GM23338 (cell line): ENCODE results near the gene IBTK.

ENCODE experiments used
- CREB1 ChIP-seq: fragments of 250-450 bp; sonication (Bioruptor Pico); IDR thresholded peaks from 2 replicates; pipeline ENCODE4 v1.5.0; 2020; ENCODE audit warnings: low read depth, mild to moderate bottlenecking, moderate library complexity
- CTCF ChIP-seq, 2 experiments: fragments of 200-600 bp in 1 of 2; sonication (generic) in 1 of 2; conservative IDR thresholded peaks; 2 replicates each; pipeline versions ENCODE4 v1.5.1 to v1.6.1; 2016 to 2017; ENCODE audit warnings: antibody characterized with exemption in 2 of 2, low read depth in 2 of 2, mild to moderate bottlenecking in 2 of 2, moderate library complexity in 1 of 2
- EZH2 ChIP-seq: fragments of 200-600 bp; sonication (generic); IDR thresholded peaks from one replicate; pipeline ENCODE4 v1.8.0; 2017; ENCODE audit warnings: antibody characterized with exemption, mild to moderate bottlenecking, low read depth; ENCODE audit not compliant: unreplicated experiment
- EZH2phosphoT487 ChIP-seq: fragments of 200-600 bp; sonication (generic); IDR thresholded peaks from one replicate; pipeline ENCODE4 v1.8.1; 2018; ENCODE audit warnings: antibody characterized with exemption; ENCODE audit not compliant: unreplicated experiment
- JUNB ChIP-seq: IDR thresholded peaks from one replicate; pipeline ENCODE4 v1.6.1; 2016; ENCODE audit warnings: antibody characterized with exemption; ENCODE audit not compliant: unreplicated experiment
- NANOG ChIP-seq: IDR thresholded peaks from 2 replicates; pipeline ENCODE4 v1.6.1; 2016; ENCODE audit warnings: antibody characterized with exemption, borderline replicate concordance
- POLR2AphosphoS5 ChIP-seq: IDR thresholded peaks from 2 replicates; pipeline ENCODE4 v1.6.1; 2016; ENCODE audit warnings: antibody characterized with exemption, low read depth
- REST ChIP-seq: IDR thresholded peaks from one replicate; pipeline ENCODE4 v1.6.1; 2018; ENCODE audit warnings: antibody characterized with exemption; ENCODE audit not compliant: unreplicated experiment
- ZNF331 ChIP-seq: fragments of 250-450 bp; sonication (Bioruptor Pico); IDR thresholded peaks from 2 replicates; pipeline ENCODE4 v1.5.0; 2020; ENCODE audit warnings: low read depth, mild to moderate bottlenecking, moderate library complexity
- TF ChIP-seq, protein P1 (sequence below): IDR thresholded peaks from 2 replicates; pipeline ENCODE4 v1.6.1; 2016; ENCODE audit warnings: antibody characterized with exemption

DNA sequence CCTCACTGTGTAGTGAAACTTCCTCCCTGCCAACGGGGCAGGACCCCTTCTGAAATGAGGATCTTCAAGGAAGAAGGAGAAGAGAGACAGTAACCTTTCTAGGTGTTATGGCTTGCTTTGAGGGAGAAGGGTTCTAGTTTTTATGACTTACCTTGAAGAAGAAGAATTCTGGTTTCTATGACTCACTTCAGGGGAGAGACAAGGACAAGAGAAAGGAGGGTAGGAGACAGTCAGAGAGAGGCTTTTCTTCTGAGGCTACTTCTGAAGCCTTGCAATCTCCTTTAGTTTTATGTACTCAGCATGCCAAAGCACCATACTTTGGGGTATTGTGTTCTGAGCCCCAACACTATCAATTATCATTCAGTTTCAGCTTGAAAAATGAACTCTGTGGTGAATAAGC is 25.8 kb upstream of the IBTK start:
- TF ChIP-seq CTCF (conservative IDR thresholded peaks at IDR 0.05; ENCODE audit: low read depth in 2 of 2) (no peak), POLR2AphosphoS5 (no peak), EZH2 (no peak), REST (no peak), JUNB (no peak), EZH2phosphoT487 (no peak), CREB1 (CRISPR knock-in tag) (no peak), ZNF331 (CRISPR knock-in tag) (no peak), NANOG (no peak)
- TF ChIP-seq, protein P1, sequence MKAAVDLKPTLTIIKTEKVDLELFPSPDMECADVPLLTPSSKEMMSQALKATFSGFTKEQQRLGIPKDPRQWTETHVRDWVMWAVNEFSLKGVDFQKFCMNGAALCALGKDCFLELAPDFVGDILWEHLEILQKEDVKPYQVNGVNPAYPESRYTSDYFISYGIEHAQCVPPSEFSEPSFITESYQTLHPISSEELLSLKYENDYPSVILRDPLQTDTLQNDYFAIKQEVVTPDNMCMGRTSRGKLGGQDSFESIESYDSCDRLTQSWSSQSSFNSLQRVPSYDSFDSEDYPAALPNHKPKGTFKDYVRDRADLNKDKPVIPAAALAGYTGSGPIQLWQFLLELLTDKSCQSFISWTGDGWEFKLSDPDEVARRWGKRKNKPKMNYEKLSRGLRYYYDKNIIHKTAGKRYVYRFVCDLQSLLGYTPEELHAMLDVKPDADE, result no peak
